IPS DF 4.7 (cell line): ENCODE results near the gene HDAC4.

Experiments
- DNase-seq: peaks from one replicate; pipeline ENCODE4 v3.0.0-alpha.2; 2013; ENCODE audit warnings: low spot score; ENCODE audit errors: extremely low read depth

HDAC4 gene

GRCh38 chr2:239328351-239329191 is 72.2 kb downstream of the HDAC4 start:
- no peak for DNase-seq

- DNase-seq, result no peak
These were observed 73.1 kb downstream of the HDAC4 start for GRCh38 chr2:239327536-239328350.

- no peak for DNase-seq
These were observed 73.8 kb downstream of the HDAC4 start for GRCh38 chr2:239326831-239327535.

GRCh38 chr2:239324456-239324855 is 76.4 kb downstream of the HDAC4 start:
- DNase-seq, result no peak

GRCh38 chr2:239323447-239323846 is 77.4 kb downstream of the HDAC4 start:
- DNase-seq, result no peak

GRCh38 chr2:239322416-239323086 is 78.3 kb downstream of the HDAC4 start:
- DNase-seq, result no peak

- DNase-seq, result no peak
These were observed 79.0 kb downstream of the HDAC4 start for GRCh38 chr2:239321596-239322415.

GRCh38 chr2:239318790-239319661 is 81.8 kb downstream of the HDAC4 start:
- DNase-seq, result no peak

- no peak for DNase-seq
These were observed 82.6 kb downstream of the HDAC4 start for GRCh38 chr2:239318151-239318611.

- no peak for DNase-seq
These were observed 84.0 kb downstream of the HDAC4 start for GRCh38 chr2:239316562-239317465.

- DNase-seq, result no peak
These were observed 85.5 kb downstream of the HDAC4 start for GRCh38 chr2:239315308-239315707.

- no peak for DNase-seq
These were observed 87.0 kb downstream of the HDAC4 start for GRCh38 chr2:239313776-239314175.

GRCh38 chr2:239312741-239313667 is 87.8 kb downstream of the HDAC4 start:
- no peak for DNase-seq

GRCh38 chr2:239312081-239312511 is 88.7 kb downstream of the HDAC4 start:
- no peak for DNase-seq

- no peak for DNase-seq
These were observed 89.4 kb downstream of the HDAC4 start for GRCh38 chr2:239311132-239312040.

- no peak for DNase-seq
These were observed 90.3 kb downstream of the HDAC4 start for GRCh38 chr2:239310401-239311061.
